Choroid plexus epithelial cell (primary cell): ENCODE results near the gene TMEM132D.

Source experiments
- DNase-seq: peaks from one replicate; pipeline ENCODE4 v3.0.0-alpha.2; 2010; ENCODE audit warnings: low read depth
- H3K4me3 ChIP-seq: 2 replicates; pipeline ENCODE4 v1.5.1; 2011; ENCODE audit warnings: low read depth, mild to moderate bottlenecking, control low read depth, low read length, moderate library complexity
- CTCF ChIP-seq: conservative IDR thresholded peaks from 2 replicates; pipeline ENCODE4 v1.5.1; 2011; ENCODE audit warnings: low read depth, mild to moderate bottlenecking, control low read depth, inconsistent platforms, low read length, moderate library complexity

The TMEM132D gene

GRCh38 chr12:129903956-129904829 lies at the start of gene TMEM132D:
Gene TMEM132D (minus strand): TSS chr12:129904025.
- peak within 1 kb of the TSS; percentile 29 for H3K4me3 ChIP-seq
- TF ChIP-seq CTCF = no peak
- no peak for DNase-seq

GRCh38 chr12:129949651-129950050 lies 45.8 kb upstream of the TMEM132D start:
- no peak for TF ChIP-seq CTCF
- DNase-seq = no peak

GRCh38 chr12:129941618-129942017 lies 37.8 kb upstream of the TMEM132D start:
- no peak overlapping the region for H3K4me3 ChIP-seq
- DNase-seq = no peak
- TF ChIP-seq CTCF = no peak

More at GRCh38 chr12:129949651-129950050, 45.8 kb upstream of the TMEM132D start:
- H3K4me3 ChIP-seq = no peak overlapping the region

- DNase-seq = no peak
- H3K4me3 ChIP-seq = no peak overlapping the region
- no peak for TF ChIP-seq CTCF
These were observed 34.3 kb upstream of the TMEM132D start for GRCh38 chr12:129938089-129938488.

GRCh38 chr12:129937426-129937825 lies 33.6 kb upstream of the TMEM132D start:
- no peak for TF ChIP-seq CTCF
- no peak overlapping the region for H3K4me3 ChIP-seq

GRCh38 chr12:129928643-129929042 lies 24.8 kb upstream of the TMEM132D start:
- H3K4me3 ChIP-seq = no peak overlapping the region
- TF ChIP-seq CTCF = no peak
- DNase-seq = no peak

More at GRCh38 chr12:129937426-129937825, 33.6 kb upstream of the TMEM132D start:
- no peak for DNase-seq

- DNase-seq = no peak
- no peak for TF ChIP-seq CTCF
- no peak overlapping the region for H3K4me3 ChIP-seq
These were observed 23.6 kb upstream of the TMEM132D start for GRCh38 chr12:129927316-129927900.
